GM12874 (cell line): ENCODE results near the gene CRYZ.

Experiments used
- TF ChIP-seq, protein P1 (sequence below): IDR thresholded peaks from 2 replicates; pipeline ENCODE4 v1.5.1; 2011; ENCODE audit warnings: low read depth, mild to moderate bottlenecking, control low read depth, low read length, moderate library complexity; ENCODE audit not compliant: insufficient read depth

CRYZ gene

DNA sequence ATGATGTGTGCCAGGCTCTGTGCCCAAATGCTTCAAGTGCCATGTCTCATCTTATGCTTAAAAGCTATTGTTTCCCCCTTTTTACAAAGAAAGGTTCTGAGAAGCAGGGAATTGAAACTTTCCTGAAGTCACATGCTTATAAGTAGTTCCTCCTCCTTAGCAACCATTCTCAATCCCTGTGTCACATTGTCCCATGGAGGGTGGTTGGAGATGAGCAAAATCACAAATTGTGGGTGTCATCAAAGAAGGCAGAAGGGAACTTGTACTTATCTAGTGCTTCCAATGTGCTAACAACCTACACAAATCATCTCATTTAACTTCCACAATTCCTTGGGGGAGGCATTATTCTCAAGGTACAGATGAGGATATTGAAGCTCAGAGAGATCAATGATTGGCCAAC lies 49.2 kb downstream of the CRYZ start:
- TF ChIP-seq, protein P1, sequence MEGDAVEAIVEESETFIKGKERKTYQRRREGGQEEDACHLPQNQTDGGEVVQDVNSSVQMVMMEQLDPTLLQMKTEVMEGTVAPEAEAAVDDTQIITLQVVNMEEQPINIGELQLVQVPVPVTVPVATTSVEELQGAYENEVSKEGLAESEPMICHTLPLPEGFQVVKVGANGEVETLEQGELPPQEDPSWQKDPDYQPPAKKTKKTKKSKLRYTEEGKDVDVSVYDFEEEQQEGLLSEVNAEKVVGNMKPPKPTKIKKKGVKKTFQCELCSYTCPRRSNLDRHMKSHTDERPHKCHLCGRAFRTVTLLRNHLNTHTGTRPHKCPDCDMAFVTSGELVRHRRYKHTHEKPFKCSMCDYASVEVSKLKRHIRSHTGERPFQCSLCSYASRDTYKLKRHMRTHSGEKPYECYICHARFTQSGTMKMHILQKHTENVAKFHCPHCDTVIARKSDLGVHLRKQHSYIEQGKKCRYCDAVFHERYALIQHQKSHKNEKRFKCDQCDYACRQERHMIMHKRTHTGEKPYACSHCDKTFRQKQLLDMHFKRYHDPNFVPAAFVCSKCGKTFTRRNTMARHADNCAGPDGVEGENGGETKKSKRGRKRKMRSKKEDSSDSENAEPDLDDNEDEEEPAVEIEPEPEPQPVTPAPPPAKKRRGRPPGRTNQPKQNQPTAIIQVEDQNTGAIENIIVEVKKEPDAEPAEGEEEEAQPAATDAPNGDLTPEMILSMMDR = no peak

DNA sequence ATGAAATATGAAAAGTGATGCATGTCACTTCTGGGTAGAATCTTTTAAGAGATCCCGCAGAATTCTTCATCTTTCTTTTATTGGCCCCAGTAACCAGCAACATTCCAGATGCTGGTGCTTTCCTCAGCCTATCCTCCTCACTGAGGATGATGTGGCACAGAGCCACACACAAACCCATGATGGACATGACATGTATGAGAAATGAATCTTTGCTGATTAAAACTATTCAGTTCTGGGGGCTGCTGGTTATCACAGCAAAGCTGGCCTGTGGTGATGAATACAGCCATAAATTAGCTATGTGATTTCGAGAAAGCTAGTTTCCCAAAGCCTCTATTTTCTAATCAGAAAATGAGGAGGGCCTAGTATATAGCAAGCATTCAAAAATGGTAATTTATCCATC lies 51.0 kb downstream of the CRYZ start:
- TF ChIP-seq, protein P1 = no peak

DNA sequence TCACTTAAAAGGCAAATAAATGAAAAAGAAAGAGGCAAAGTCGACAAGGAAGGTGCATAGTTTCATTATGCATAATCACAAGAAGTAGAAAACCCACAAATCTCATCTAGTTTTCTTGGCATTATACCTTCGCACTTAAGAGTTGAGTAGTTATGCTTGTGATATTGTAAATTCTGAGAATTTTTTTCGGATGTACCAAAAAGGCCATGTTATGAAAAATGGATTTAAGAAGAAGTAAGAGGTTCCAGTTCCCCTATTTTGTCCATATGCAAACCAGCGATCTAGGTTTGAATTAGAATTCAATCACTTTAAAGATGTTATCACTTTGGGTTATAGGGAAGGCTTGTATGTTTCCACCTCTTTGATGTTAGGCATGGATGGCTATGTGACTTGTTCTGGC lies 51.4 kb downstream of the CRYZ start:
- TF ChIP-seq, protein P1 = no peak

DNA sequence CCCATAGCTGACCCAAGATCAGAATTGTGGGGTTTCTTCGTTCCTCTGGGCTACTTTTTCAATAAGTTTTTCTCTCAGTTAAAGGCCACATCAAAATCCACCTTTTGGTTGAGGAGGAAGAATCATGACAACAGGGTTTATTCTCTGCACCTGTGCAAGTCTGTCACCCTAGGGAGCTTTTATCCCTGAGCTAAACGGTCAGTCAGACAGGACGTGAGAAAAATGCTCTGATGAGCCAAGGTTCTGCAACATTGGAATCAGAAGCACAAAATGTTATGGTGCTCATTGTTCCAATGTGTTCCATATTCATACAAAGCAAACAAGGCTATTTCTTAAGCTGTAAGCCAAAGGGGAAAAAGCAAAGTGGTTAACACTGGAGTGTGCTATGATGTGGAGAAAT lies 51.8 kb downstream of the CRYZ start:
- TF ChIP-seq, protein P1 = no peak

DNA sequence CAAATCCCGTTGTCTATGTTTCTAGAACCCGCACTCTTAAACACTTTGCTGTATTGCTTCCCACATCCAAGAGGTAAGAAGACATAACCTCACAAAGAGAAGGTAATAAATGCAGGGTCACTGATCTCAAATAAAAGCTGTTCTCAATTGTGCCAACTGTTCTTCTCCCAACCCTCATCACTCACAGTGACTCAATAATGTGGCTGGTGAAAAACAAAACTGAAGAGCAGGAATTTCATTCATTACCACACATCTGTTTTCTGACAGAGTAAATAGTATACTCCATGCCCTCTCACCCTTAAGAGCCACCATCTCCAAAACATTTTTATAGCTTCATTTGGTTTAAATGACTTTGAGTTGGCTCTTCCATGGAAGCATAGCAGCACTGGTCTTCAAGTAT lies 53.0 kb downstream of the CRYZ start:
- TF ChIP-seq, protein P1 = no peak

DNA sequence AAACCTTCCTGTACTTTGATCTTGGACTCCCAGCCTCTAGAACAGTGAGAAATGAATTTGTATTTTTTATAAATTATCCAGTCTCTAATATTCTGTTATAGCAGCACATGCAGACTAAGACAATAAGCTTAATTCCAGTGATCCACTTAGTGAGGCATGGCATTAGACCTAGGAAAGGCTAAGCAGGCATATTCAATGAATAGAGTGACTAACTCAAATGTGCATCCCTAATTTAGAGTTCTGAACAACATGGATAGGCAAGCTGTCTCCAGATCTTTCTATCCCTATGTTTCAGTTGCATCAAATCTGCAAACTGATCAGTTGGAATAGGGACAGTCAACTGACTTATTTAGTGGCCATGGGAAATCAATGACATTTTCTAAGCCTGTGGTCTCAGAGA lies 54.9 kb downstream of the CRYZ start:
- TF ChIP-seq, protein P1 = no peak

DNA sequence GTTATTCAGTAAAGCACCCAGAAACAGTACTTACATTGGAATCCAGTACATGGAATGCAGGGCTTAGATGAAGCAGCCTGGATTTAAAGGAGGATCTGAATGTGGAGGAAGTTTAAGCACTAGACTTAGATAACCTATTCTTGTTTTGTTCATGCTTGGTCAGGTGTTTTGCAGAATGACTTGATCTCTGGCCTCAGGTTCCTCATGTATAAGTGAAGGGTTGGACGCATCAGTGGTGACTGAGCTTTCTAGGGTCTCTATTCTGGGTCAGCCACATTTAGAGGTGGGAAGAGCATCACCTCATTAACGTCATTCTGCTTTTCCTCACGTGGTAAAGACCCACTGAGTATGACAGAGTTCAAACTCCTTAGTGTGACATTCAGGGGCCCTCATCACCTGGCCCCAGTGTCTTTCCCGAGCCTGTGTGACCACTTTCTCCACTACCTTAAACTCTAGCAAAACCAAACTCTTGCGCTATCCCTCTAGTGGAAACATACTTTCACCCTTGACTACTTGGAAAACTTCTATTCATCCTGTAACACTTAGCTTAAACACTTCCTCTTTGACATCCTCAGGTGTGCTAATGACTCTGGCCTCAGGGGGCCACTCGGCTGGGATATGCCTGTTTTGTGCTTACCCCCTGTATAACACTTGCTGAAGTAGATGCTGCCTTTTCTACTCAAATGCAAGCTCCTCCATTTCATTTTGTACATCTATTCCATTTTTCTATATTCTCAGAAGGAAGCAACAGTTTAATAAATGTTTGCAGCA lies 58.4 kb downstream of the CRYZ start:
- TF ChIP-seq, protein P1 = no peak
